ENCODE measurements around the gene MAP6D1.
"Not testable (repeated sequence)": the region's sequence is repeated elsewhere in the genome, so short reads cannot be mapped to it uniquely, and the experiment has no call there.

Gene MAP6D1

DNA sequence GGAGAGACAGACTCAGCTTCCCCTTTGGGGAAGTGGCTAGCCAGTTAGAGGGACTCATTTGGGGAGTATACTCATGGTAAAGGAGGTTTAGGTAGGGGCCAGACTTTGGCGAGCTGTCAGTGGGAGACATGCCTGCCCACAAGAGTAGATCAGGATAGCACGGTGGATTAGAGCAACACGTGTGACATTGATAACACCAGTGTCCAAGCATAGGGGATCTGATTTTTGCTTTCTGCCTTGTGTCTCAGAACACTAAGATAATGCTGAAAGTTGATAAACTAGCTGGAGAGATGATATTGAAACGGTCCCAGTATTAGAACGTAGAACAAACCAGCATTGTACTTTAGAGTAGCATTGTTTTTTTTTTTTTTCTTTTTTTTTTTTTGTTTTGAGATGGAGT lies 25.9 kb downstream of the MAP6D1 start:
- no peak for DNase-seq (ENCODE audit: low spot score)

DNA sequence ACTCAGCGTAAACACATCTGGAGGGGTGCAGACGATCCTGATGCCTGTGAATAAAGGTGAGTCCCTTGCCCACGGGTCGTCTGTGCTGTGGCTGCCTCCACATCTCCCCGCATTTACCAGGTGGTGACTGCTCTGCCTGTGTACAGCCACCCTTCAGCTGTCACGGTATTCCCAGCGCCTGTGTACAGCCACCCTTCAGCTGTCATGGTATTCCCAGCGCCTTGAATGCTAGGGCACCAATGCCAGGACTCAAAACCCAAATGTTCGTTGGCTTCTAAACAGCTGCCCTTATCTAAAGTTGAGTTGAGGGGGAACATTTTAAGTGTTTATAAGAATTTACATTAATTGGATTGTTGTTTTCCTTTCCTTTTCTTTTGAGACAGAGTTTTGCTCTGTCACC lies 27.4 kb downstream of the MAP6D1 start:
- DNase-seq (ENCODE audit: low spot score), result no peak

DNA sequence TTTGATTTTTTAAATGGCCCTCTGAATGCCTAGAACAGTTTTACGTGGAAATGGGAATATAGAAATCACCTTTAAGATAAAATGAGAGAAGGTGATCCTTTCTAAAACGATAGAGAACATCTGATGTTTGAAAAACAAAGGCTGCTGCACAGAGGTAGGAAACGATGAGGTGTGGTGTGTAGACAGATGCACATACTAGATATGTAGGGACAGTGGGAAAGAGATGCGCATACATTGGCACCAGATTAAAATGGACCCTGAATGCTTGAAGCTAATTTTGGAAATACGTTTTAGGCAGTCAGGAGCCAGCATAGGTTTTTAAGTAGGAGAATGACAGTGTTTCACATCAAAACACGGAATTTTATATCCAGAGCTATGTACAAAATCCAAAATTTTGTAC lies 29.0 kb downstream of the MAP6D1 start:
- DNase-seq (ENCODE audit: low spot score), result no peak

DNA sequence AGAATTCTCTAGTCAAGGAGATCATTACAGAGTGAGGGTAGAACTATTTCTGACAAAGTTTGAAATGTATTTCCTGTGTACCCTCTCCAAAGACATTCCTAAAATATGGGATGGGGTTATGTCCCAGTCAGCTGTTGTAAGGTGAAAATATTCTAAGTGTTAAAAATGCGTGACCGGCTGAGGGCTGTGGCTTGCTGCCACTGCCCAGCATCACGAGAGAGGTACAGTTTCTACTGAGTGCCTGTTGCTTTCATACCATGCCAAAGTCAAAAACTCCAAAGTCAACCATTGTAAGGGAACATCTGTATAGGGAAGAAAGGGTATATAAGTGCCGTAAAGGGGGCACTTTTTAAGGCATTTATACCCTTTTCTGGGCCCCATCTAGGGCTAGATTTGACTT lies 30.9 kb downstream of the MAP6D1 start:
- DNase-seq (ENCODE audit: low spot score), result no peak

DNA sequence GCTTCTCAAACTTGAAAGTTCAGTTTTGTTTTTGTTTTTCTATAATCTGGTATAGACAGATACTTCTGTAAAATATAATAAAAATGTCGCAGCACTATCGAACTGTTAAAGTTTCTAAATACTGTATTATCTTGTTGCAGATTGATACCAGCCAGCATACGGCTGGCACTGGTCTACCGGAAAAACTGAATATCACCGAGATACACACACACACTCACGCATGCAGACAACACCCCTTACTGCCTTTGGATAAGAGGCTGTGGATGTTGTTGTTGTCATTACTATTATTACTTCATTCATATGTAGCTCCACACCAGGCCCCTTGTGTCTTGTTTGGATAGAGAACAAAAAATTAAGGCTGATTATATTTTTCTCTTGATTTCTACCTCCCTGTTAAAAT lies 32.4 kb downstream of the MAP6D1 start:
- DNase-seq (ENCODE audit: low spot score), result no peak

DNA sequence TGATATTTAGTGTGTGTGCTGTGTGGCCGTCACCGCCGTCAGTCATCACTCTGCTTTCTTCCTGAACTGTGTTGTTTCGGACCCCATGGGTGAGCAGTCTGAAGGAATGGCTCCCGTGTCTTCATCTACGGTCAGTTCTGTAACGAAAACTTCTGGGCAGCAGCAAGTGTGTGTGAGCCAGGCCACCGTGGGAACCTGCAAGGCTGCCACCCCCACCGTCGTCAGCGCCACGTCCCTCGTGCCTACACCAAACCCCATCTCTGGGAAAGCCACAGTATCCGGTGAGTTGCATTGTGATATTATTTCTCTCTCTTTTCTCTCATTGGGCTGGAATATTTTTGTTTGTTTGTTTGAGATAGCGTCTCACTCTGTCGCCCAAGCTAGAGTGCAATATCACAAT lies 34.7 kb downstream of the MAP6D1 start:
- DNase-seq (ENCODE audit: low spot score), result no peak

DNA sequence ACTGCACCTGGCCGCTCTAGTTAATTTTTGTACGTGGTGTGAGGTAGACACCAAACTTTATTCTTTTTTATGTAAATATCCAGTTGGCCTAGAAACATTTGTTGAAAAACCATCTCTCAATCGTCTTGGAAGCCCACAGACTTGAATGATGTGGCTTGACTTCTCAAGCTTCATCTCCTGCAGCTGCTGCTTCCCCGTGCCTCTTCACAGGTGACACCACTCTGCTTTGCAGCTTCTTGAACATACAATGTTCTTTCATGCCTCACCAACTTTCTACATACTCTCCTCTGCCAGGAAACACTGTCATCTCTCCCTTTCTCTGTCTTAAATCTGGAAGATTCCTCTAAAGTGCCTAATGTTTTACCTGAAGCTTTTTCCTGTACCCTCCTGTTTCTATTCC lies 35.6 kb downstream of the MAP6D1 start:
- no peak for DNase-seq (ENCODE audit: low spot score)

DNA sequence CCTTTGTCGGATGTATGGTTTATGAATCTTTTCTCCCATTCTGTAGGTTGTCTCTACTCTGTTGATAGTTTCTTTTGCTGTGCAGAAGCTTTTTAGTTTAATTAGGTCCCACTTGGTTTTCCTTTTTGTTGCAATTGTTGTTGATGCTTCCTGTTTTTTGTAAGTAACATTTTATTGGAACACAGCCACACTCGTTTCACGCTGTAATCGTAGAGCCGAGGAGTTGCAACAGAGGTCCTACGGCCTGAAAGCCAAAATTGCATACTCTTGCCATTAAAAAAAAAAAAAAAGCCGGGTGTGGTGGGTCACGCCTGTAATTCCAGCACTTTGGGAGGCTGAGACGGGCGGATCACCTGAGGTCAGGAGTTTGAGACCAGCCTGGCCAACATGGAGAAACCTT lies 40.9 kb downstream of the MAP6D1 start:
- not testable (repeated sequence) for DNase-seq (ENCODE audit: low spot score)

DNA sequence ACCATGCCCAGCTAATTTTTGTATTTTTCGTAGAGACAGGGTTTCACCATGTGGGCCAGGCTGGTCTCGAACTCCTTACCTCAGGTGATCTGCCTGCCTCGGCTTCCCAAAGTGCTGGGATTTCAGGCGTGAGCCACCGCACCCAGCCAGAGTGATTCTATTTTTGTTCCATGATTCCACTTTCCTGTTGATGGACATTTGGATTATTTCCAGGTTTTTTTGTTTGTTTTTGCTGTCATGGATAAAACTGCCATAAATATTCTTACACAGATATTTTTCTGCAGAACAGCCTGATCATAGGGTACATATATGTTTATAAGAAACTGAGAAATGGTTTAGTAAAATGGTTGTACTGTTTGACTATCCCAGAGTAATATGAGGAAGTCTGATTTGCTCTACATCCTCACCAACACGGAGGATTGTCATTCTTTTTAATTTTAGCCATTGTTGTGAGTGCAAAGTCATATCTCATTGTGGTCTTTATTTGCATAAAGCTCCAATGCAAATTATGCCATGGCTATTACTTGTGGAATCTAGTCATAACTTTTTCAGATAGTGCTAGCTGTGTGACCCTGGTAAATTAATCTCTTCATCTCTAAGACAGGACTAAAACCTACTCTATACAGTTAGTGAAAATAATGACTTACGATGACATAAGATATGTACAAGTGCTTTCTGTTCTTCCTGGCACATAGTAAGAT lies 42.7 kb downstream of the MAP6D1 start:
- no peak for DNase-seq (ENCODE audit: low spot score)

DNA sequence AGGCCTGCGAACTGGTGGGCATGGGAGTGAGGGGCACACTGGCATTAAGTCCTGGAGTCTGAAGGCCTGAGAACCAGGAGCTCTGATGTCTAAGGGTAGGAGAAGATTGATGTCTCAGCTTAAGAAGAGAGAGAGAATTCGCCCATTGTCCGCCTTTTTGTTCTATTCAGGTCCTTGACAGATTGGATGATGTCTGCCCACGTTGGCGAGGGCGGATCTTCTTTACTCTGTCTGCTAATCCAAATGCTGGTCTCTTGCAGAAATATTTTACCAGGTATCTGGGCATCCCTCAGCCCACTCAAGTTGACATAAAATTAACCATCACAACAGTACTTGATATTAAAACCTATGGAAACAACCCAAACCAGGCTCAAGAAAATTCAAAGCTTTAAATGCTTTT lies 44.1 kb downstream of the MAP6D1 start:
- no peak for DNase-seq (ENCODE audit: low spot score)

DNA sequence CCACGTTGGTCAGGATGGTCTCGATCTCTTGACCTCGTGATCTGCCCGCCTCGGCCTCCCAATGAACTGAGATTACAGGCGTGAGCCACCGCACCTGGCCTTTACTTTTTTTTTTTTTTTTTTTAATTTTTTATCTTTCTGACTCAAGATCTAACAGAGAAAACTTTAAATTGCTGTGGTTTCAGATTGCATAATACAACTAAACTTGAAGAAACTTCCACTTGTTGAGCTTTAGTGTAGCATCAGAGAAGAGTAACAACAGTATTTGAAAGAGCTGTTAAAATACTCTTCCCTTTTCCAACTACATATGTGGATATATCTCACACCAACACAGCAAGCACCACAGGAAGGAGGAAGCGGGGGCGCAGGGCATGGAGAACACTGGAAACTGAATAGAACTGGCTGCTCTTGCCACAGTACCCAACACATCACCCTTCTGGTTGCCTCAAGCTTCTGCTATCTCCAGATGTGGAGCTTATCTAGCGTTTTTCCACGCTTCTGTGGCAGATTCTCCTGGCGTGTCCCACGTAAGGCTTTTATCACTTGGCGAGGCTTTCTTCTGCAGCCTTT lies 45.4 kb downstream of the MAP6D1 start:
- DNase-seq (ENCODE audit: low spot score), result no peak

DNA sequence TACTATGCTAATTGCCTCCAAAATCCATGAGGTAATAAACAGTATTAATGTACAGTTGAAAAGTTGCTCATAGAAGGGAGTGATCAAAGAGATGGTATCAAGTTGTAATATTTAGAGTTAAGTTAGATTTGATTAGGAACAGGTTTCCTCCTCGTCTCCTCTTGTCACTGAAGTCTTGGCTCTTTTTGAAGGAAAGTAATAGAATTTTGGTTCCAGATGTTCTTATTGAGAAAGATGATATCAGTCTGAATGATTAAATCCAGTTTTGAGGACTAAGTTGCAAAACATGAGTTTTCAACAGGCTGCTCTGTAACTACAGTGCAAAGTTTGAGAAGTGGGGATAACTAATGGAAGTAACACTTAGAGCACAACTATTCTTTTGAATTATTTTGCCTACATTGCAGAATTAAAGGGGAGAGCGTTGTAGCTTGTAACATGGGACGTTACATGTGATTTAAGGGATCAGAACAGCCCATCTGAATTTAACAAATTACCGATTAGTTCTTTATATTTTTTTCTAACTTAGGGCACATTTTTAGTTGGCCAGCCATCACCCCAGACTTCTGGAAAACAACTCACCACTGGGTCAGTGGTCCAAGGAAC lies 48.3 kb downstream of the MAP6D1 start:
- no peak for DNase-seq (ENCODE audit: low spot score)

DNA sequence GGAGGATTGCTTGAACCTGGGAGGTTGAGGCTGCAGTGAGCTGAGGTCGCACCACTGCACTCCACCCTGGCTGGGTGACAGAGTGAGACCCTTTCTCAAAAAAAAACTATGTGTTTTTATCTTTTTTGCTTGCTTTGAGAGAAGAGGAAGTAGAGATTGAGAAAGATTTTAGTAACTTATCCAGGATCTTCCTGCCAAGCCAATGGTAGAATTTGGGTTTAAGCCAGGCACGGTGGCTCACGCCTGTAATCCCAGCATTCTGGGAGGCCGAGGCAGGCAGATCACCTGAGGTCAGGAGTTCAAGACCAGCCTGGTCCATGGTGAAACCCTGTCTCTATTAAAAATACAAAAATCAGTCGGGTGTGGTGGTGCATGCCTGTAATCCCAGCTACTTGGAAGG lies 48.9 kb downstream of the MAP6D1 start:
- DNase-seq (ENCODE audit: low spot score), result not testable (repeated sequence)

DNA sequence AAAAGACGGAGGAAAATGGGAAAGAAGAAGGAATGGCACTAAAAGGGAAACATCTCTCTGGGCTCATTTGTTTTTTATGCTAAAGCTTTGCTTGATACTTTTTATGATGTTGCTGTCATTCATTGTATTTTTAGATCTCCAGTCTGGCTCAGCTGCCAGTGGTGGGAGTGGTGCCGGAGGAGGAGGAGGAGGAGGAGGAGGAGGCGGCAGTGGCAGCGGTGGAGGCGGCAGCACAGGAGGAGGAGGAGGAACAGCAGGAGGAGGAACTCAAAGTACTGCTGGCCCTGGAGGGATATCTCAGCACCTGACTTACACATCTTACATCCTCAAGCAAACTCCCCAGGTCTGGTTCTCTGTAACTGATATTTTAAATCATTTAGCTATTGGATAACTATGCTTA lies 49.6 kb downstream of the MAP6D1 start:
- DNase-seq (ENCODE audit: low spot score), result no peak

DNA sequence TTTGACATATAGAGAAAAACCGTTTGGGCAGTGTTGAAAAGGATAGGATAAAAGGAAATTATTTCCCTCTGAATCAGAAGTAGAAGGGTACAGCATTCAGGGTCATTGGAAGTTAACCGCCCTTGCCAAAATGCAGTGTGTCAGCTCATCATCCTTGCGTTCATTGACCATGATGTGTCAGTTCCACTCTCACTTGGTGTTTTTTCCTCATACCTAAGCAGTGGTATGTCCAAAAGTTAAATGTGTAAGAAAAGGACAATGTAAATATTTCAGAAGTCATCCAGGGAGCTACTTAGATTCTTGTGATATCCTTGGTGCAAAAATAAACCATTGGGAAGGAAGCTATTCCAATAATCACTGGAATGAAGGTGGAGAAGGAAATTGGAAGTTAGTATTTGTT lies 50.7 kb downstream of the MAP6D1 start:
- no peak for DNase-seq (ENCODE audit: low spot score)

DNA sequence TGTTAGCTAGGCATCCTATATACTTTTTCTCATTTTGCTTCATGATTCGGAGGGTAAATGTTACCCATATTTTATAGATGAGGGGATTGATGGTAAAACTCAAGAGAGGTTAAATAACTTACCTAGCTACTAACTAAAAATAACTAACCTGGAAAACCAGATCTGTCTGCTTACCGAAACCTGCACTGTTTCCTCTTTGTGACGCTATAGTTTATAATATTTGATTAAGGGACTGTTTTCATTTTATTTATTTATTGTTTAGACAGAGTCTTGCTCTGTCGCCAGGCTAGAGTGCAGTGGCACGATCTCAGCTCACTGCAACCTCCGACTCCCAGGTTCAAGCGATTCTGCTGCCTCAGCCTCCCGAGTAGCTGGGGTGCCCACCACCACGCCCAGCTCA lies 55.9 kb downstream of the MAP6D1 start:
- DNase-seq (ENCODE audit: low spot score), result no peak

DNA sequence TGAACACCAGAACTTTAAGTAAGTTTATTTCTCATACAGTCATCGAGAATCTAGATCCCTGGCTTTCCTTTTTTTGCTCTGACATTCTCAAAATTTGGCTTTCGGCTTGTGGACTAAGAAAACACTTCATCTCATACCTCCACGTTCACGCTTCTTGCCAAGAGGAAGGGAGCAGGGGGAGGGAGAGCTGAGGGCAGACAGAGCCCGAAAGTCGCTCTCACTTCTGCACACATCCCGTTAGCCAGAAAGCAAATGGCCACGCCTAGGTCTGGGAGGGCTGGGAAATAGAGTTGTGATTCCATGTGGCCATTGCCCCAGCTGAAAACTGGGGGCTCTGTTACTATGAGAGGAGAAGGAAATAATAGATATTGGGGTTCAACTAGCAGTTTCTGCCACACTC lies 57.3 kb downstream of the MAP6D1 start:
- DNase-seq (ENCODE audit: low spot score), result no peak

DNA sequence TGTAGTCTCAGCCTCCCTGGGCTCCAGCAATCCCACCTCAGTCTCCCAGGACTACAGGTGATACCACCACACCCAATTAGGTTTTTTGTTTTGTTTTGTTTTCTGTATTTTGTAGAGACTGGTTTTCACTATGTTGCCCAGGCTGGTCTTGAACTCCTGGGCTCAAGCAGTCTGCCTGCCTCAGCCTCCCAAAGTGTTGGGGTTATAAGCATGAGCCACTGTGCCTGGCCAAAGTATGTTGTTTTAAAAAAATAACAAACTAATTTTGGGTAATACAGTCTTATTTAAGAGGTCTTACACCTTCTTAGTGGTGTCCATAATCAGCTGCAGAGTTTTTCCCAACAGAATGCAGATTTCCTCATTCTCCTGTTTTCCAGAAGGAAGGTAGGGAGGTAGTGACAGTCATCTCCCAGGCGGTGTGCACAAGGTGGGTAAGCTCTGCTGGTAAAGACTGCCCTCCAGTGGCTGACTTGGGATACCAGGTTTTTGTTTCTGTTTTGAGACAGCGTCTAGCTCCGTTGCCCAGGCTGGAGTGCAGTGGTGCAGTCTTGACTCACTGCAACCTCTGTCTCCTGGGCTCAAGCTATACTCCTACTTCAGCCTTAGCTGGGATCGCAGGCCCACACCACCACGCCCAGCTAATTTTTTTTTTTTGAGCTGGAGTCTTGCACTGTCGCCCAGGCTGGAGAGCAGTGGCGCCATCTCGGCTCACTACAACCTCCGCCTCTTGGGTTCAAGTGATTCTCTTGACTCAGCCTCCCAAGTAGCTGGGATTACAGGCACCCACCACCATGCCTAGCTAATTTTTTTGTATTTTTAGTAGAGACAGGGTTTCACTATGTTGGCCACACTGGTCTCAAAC lies 58.4 kb downstream of the MAP6D1 start:
- DNase-seq (ENCODE audit: low spot score), result peak; percentile 69

DNA sequence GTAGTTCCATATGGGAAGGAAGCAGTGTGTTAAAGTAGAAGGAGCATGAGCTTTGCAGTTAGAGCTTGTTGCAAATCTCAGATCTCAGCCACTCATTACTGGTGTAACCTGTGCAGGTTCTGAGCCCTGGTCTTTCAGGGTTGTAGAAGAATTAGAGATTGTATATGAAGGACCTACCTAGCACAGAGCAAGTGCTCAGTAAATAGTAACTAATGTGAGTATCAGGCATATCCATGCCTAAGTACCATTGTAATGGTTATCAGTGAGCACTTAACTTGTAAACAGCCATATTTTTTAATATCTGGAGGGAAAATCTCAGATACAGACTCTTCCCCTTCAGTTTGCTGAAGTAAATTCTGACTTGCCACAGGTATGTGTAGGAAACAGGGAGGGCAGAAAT lies 59.3 kb downstream of the MAP6D1 start:
- DNase-seq (ENCODE audit: low spot score), result no peak
